HG03565 (cell line): ENCODE results near the gene GRID1.
"Not testable (repeated sequence)": the region's sequence is repeated elsewhere in the genome, so short reads cannot be mapped to it uniquely, and the experiment has no call there.

Experiments used
- ATAC-seq: cut with Tn5 transposase; IDR thresholded peaks from one replicate; pipeline ENCODE4 v1.9.1; 2021; ENCODE audit warnings: mild to moderate bottlenecking, moderate library complexity; ENCODE audit not compliant: unreplicated experiment

The GRID1 gene

DNA sequence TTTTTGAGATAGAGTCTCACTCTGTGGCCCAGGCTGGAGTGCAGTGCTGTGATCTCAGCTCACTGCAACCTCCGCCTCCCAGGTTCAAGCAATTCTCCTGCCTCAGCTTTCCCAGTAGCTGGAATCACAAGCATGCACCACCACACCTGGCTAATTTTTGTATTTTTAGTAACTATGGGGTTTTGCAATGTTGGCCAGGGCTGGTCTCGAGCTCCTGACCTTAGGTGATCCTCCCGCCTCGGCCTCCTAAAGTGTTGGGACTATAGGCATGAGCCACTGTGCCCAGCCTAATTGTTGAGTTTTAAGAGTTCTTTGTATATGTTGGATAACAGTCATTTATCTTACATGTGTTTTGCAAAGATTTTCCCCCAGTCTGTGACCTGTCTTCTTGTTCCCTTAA is 667.5 kb downstream of the GRID1 start:
- not testable (repeated sequence) for ATAC-seq

DNA sequence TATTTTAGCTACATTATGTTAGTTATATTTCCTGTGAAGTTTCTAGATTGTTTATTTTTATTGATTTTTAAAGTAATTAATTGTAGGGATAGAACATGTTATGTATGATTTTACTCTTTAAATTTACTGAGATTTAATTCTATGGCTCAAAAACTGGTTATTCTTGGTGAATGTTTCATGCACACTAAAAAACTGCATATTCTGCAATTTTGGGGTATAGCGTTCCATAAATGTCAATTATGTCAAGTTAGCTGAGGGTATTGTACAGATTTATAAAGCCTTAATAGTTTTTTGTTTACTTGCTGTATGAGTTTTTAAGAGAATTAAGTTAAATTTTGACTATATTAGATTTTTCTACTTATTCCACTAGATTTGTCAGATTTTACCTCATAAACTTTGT is 669.7 kb downstream of the GRID1 start:
- ATAC-seq = no peak

DNA sequence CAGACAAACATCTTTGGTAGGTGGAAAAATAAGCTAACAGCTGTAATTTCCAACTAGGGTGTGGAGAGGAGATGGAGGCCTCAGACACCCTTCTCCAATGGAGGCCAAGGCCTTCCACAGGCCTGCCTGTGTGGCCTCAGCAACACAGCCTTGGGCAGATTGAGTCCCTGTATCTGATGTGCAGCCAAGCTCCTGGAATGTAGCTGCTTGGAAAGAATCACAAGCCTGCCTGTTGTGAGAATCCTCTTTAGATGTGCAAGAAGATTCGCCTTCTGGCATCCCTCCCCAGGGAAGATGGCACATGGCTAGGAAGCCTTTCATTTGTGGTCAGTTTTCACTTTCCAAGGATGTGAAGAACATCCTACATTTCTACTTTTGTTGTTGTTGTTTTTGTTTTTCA is 684.0 kb downstream of the GRID1 start:
- ATAC-seq = no peak

DNA sequence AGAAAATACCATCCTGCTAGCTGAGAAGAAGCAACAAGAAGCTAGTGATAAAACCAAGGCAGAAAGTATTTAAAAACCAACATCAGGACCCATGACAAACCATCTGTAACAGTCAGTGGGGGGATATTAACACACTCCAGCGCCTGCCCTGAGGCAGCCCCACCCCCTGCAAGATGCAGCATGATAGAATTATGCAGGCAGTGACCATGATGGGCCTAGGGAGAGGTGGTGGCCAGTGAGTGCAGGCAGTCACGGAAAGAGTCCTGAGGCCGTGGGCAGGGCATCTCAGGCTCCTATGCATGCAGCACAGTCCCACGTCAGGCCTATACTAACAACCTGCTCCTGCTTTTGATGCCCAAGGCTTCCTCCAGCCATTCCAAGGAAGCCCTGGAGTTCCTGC is 686.9 kb downstream of the GRID1 start:
- ATAC-seq = no peak

DNA sequence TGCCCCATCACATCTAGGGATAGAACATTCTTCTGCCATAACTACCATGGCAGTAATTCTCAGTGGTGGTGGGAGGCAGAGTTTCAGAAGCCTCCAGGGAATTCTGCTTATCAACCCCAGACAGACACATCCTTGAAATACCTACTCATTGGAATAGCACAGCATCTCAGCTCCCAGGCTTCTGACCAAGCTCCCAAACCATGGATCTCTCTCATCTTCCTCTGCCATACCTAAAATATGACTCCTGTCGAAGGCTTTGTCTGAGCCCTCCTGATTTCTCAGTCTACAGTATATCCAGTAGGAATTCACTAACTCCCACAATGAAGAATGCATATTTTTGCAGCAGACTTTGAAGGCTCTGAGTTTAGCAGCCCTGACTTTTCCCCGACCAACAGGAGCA is 687.5 kb downstream of the GRID1 start:
- no peak for ATAC-seq

DNA sequence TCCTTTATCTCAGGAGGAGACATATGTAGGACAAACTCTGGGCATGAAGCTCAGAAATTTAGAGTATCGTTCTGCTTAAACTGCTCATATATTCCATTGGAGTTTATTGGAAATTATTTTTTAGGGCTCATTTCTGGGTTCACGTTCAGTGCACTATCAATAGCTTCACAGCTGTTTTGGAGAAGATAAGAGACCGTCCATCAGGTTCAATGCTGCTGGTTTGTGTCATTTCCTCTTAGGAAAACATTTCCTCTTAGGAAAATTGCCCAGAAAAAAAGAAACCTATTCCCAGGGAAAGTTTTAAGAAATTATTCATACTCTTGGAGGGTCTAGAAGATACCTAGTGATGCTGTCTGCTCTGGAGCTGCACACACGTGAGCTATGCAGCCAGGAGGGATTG is 691.7 kb downstream of the GRID1 start:
- no peak for ATAC-seq

- no peak for ATAC-seq
These were observed 693.3 kb downstream of the GRID1 start for GRCh38 chr10:85673270-85673669.

- no peak for ATAC-seq
These were observed 695.1 kb downstream of the GRID1 start for GRCh38 chr10:85671530-85671929.

GRCh38 chr10:85668522-85668921 is 698.1 kb downstream of the GRID1 start:
- ATAC-seq = no peak

- ATAC-seq = no peak
These were observed 698.9 kb downstream of the GRID1 start for GRCh38 chr10:85667638-85668233.

DNA sequence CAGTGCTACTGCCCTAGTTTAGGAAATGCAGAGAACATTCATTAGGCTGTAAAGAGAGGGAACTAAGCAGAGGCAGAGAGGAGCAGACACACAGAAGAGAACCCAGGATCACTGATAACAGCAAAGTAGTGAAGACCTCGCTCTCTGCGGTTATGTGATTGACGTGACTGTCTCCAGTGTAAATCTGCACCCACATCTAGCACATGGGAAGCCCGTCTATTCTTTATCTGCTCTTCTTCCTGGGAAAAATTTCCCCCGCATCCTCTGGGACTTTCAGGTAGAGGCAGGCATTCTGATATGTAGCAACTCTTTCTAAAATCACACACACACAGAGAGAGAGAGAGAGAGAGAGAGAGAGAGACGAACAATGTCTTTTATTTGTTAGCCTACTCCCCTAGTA is 699.6 kb downstream of the GRID1 start:
- ATAC-seq = no peak

DNA sequence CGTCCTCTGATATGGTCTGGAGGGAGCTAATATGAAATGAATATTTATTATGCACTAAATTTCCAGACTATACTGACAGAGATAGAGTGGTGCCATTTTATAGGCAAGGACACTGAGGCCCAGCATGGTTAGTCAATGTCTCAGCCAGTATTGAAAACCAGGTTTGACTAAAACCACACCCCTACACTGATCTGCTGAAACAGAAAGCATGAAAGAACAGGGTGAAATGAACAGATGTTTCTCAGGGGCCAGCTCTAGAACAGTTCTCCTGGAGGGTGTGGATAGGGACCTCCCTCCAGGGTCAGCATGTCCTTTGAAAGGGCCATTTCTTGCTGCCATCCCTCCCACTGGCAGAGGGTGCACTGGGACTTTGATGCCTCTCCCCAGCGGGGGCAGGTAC is 700.5 kb downstream of the GRID1 start:
- ATAC-seq = no peak

- no peak for ATAC-seq
These were observed 700.9 kb downstream of the GRID1 start for GRCh38 chr10:85665681-85666080.

DNA sequence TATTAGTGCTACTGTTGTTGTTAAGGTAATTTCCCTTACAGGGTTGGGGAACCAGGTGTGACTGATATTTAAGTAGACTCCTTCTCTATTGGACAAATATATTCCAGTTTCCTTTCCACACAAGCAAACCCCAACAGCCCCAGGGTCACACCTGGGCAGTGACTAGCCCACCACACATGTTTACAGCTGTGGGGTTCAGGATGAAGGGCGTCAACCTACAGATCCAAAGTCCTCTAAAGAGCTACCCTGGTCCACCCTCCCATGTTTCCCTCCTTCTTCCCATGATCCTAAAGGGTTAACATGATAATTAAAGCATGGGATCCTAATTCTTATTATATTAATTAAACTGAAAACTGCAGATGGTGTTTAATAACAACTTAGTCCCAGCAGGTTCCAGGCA is 701.5 kb downstream of the GRID1 start:
- ATAC-seq = no peak

DNA sequence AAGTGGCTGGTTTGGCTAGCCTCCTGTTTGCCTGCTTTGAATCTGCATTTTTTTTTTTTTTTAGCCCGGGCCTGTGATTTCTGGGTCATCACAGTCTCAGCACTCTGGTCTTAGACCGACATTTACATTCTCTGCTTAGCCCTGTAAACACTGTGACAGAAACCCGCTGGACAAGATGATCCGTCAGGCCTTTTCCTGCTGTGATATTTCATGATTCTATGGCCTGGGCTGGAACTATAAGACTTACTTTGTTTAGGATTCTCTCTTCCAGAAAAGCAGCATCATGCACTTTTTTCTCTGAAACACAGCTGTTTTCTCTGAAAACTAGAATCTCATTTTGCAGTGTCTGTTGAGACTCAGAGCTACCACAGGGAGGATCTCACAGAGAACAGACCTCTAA is 705.5 kb downstream of the GRID1 start:
- ATAC-seq = no peak

DNA sequence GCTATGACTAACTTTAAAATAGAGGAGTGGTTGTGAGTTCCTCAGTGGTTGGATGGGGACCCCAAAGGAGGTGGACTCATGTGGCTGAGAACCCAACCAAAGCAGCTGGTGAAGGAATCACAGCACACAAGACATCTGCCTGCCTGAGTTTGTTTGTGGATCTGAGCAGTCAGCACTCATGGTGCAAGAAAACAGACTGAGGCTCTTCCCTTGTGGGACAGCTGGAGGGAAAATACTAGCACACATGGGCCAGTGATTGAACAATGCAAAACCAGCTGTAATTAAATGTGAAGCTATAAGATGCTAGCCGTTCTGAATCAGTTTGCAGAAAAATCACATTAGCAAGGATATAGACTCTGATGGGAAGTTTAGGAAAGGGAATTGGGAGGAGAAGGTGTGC is 707.3 kb downstream of the GRID1 start:
- ATAC-seq = no peak

- ATAC-seq = no peak
These were observed 708.1 kb downstream of the GRID1 start for GRCh38 chr10:85658518-85658917.

DNA sequence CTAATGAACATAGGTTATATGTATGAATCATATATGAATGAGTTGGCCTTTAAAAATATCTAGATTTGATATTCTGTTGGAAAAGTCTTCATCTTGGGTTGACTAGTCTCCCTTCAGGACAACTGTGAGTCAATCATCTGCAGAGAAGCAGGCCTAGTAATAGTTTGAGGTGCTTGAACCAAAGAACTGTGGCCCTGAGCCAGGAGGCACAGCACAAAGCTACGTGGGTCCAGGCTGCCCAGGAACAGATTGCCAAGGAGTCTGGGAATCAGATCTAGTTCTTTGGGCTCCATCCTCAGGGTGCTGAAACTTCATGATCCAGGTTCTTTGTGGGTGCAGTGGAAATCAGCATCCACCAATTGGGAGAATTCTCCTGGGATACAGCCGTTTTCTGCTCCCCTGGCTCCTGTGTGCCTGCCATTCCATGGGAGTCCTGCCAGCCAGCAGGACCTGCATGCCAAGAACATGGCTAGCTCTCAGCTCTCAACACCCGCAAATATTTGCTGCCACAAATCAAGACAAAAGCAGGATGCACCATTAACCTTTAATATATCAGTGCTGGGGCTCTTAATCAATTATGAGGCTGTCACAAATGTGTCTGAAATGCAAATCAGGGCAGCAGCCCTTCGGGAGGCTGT is 709.0 kb downstream of the GRID1 start:
- no peak for ATAC-seq

DNA sequence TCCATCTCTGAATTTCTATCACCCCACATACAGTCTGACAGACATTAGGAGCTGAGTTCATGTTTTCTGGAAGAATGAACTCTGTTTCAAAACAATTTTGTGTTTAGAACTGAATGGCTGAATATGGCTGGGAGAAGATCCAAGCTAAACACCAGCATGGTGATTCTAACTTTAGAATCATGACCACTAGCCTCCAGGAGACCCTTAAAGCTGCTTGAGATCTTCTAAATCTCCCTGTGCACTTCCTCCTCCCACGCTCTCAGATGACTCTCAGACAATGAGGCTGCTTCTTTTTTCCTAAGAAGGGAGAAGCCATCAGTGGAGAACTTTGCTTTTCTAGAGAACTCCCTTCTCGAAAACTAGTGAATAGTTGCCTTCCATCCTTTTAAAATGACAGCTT is 711.2 kb downstream of the GRID1 start:
- no peak for ATAC-seq

- ATAC-seq = no peak
These were observed 715.1 kb downstream of the GRID1 start for GRCh38 chr10:85651497-85651882.

- ATAC-seq = no peak
These were observed 715.7 kb downstream of the GRID1 start for GRCh38 chr10:85650791-85651496.

- no peak for ATAC-seq
These were observed 717.1 kb downstream of the GRID1 start for GRCh38 chr10:85649461-85649860.
